GM12878 (cell line): ENCODE data around the gene TCAF1. TPM values are rescaled to one million over a fixed set of nuclear protein-coding genes. Genes with fewer than 3 reads are reported as not detected.

Experiments
- ATAC-seq: fragments of 200-7000 bp; cut with Tn5 transposase; 3 replicates; pipeline ENCODE4 v1.9.1; 2020; ENCODE audit warnings: mild to moderate bottlenecking, moderate library complexity
- BruUV-seq: library from RNA; stranded (reverse); fragments of 400-500 nt; replicated peaks from 2 replicates; lab custom pipeline; 2021; lab: Mats Ljungman, UMichigan
- CTCF ChIA-PET: fragments of 300-600 bp; sonication (Branson Sonifier 250); formaldehyde crosslinking; extraction: SDS; loops from one replicate; lab custom pipeline; 2021; ENCODE audit warnings: inconsistent platforms; lab: Yijun Ruan, JAX
- POLR2A ChIA-PET: fragments of 350-600 bp; formaldehyde crosslinking; extraction: SDS; loops from one replicate; lab custom pipeline; 2021; ENCODE audit warnings: inconsistent platforms; lab: Charles Lee
- RAD21 ChIA-PET: fragments of 300-600 bp; sonication (Branson Sonifier 250); formaldehyde crosslinking; loops from one replicate; lab custom pipeline; 2023; ENCODE audit warnings: antibody characterized with exemption; ENCODE audit not compliant: unreplicated experiment; lab: Charles Lee
- SMC1A ChIA-PET: fragments of 300-600 bp; sonication (Branson Sonifier 250); formaldehyde crosslinking; loops from one replicate; lab custom pipeline; 2023; ENCODE audit not compliant: unreplicated experiment, uncharacterized antibody; lab: Charles Lee
- DNase-seq: peaks from one replicate; pipeline ENCODE4 v3.0.0-alpha.2; 2011; ENCODE audit warnings: low read depth, low spot score
- FAIRE-seq: peaks from 3 replicates; lab custom pipeline; 2011; peaks lifted over from hg19 to GRCh38; lab: Jason Lieb, UNC
- H2AFZ ChIP-seq: 2 replicates; pipeline ENCODE4 v1.6.0; 2011; ENCODE audit warnings: low read depth, low read length, control low read depth; ENCODE audit not compliant: control insufficient read depth
- H3K27ac ChIP-seq: 2 replicates; pipeline ENCODE4 v1.5.1; 2011; ENCODE audit warnings: control low read depth; ENCODE audit not compliant: control insufficient read depth, insufficient read depth
- H3K27me3 ChIP-seq, 2 experiments: replicated peaks in 1 of 2; 2 replicates each; pipeline versions ENCODE4 v1.6.0 to v1.6.1; 2011; ENCODE audit warnings: low read length in 1 of 2; ENCODE audit not compliant: control insufficient read depth in 2 of 2, insufficient read depth in 2 of 2
- H3K36me3 ChIP-seq, 2 experiments: 2 replicates each; pipeline ENCODE4 v1.5.1; 2011; ENCODE audit warnings: low read length in 1 of 2; ENCODE audit not compliant: control insufficient read depth in 2 of 2, insufficient read depth in 2 of 2
- H3K4me1 ChIP-seq: 2 replicates; pipeline ENCODE4 v1.6.1; 2011; ENCODE audit warnings: mild to moderate bottlenecking, low read length, moderate library complexity, mixed read lengths; ENCODE audit not compliant: control insufficient read depth, insufficient read depth
- H3K4me2 ChIP-seq: 2 replicates; pipeline ENCODE4 v1.6.0; 2011; ENCODE audit warnings: control low read depth; ENCODE audit not compliant: control insufficient read depth, insufficient read depth
- H3K4me3 ChIP-seq: fragments of 200-600 bp; sonication (generic); 2 replicates; pipeline ENCODE4 v1.5.1; 2016
- H3K79me2 ChIP-seq: 2 replicates; pipeline ENCODE4 v1.6.0; 2011; ENCODE audit warnings: low read length; ENCODE audit not compliant: control insufficient read depth, insufficient read depth
- H3K9ac ChIP-seq: 2 replicates; pipeline ENCODE4 v1.8.0; 2011; ENCODE audit warnings: low read length, control low read depth, mixed read lengths; ENCODE audit not compliant: control insufficient read depth, insufficient read depth
- H3K9me3 ChIP-seq: replicated peaks from 3 replicates; pipeline ENCODE4 v1.5.1; 2011; ENCODE audit warnings: mild to moderate bottlenecking, low read length; ENCODE audit not compliant: control insufficient read depth, insufficient read depth
- H4K20me1 ChIP-seq: 2 replicates; pipeline ENCODE4 v1.6.0; 2011; ENCODE audit not compliant: control insufficient read depth, insufficient read depth
- MTA2 ChIP-seq: fragments of 450-650 bp; IDR thresholded peaks from 2 replicates; pipeline ENCODE4 v1.6.1; 2016; ENCODE audit warnings: low read depth, mild to moderate bottlenecking, moderate library complexity
- NFYA ChIP-seq: IDR thresholded peaks from 2 replicates; pipeline ENCODE4 v1.6.1; 2011; ENCODE audit warnings: low read depth, mild to moderate bottlenecking, low read length, improper control_type of control experiment, borderline replicate concordance
- POLR2AphosphoS2 ChIP-seq: IDR thresholded peaks from 2 replicates; pipeline ENCODE4 v1.6.1; 2011; ENCODE audit warnings: low read depth, mild to moderate bottlenecking, low read length, improper control_type of control experiment, moderate library complexity
- RCOR1 ChIP-seq: conservative IDR thresholded peaks from 2 replicates; pipeline ENCODE4 v1.6.1; 2012; ENCODE audit warnings: low read depth, low read length, improper control_type of control experiment
- RELA ChIP-seq: fragments of 450-650 bp; IDR thresholded peaks from 2 replicates; pipeline ENCODE4 v1.8.0; 2014; ENCODE audit warnings: borderline replicate concordance; ENCODE audit not compliant: partially characterized antibody
- SIN3A ChIP-seq: IDR thresholded peaks from 2 replicates; pipeline ENCODE4 v1.6.1; 2012; ENCODE audit warnings: low read depth, low read length, improper control_type of control experiment
- SMAD5 ChIP-seq: IDR thresholded peaks from 2 replicates; pipeline ENCODE4 v1.6.1; 2016; ENCODE audit warnings: antibody characterized with exemption, low read depth
- SRF ChIP-seq, 2 experiments: IDR thresholded peaks; 2 replicates each; pipeline ENCODE4 v1.6.1; 2011; ENCODE audit warnings: low read depth in 2 of 2, low read length in 2 of 2, mild to moderate bottlenecking in 1 of 2, moderate library complexity in 1 of 2
- WGBS: methylation state at CpG from one replicate; pipeline ENCODE4 v1.1.6; 2016; ENCODE audit warnings: low lambda C conversion rate; ENCODE audit not compliant: insufficient replicate concordance, insufficient coverage; ENCODE audit errors: missing lambda C conversion rate; 5-methylcytosine and 5-hydroxymethylcytosine counted together
- in situ Hi-C: fragments of 300-500 bp; cut with MboI; formaldehyde crosslinking; loops from 9 replicates; pipeline ENCODE4 v1.14.3; 2018; ENCODE audit warnings: mixed read lengths
- intact Hi-C: fragments of 100-400 bp; cut with micrococcal nuclease; formaldehyde crosslinking; loops from one replicate; pipeline ENCODE4 v1.14.2; 2022; ENCODE audit not compliant: unreplicated experiment
- polyA plus RNA-seq, 11 experiments: library from polyadenylated mRNA; depleted of rRNA in 4 of 11; unstranded in 6 of 11; stranded (reverse) in 5 of 11; fragments of >200 nt; fragmentation: Nextera tagmentation in 4 of 11; fragmentation: Illumina TruSeq in 1 of 11; extraction: Ambion mirVana in 4 of 11; extraction: Trizol in 1 of 11; gene quantifications; 1 replicate in 1 of 11; 2 replicates in 10 of 11; pipeline versions ENCODE4 v1.2.1 to v1.2.3, GENCODE V29; 2011 to 2016; ENCODE audit warnings: inconsistent platforms in 2 of 11, missing spikeins in 2 of 11, low read depth in 1 of 11
- total RNA-seq, 4 experiments: library from RNA; depleted of rRNA in 3 of 4; stranded (reverse); fragments of >200 nt in 3 of 4; fragmentation: Illumina TruSeq in 1 of 4; extraction: Trizol in 1 of 4; gene quantifications; 2 replicates each; pipeline versions ENCODE4 v1.2.1 to v1.2.3, GENCODE V29; 2013 to 2021
- TF ChIP-seq, protein P1 (sequence below): fragments of 450-650 bp; IDR thresholded peaks from 2 replicates; pipeline ENCODE4 v1.6.1; 2017; ENCODE audit warnings: mild to moderate bottlenecking, moderate library complexity
- TF ChIP-seq, protein P2 (sequence below): IDR thresholded peaks from 2 replicates; pipeline ENCODE4 v1.6.1; 2012; ENCODE audit warnings: low read length, inconsistent platforms
- TF ChIP-seq, protein P3 (sequence below): fragments of 450-650 bp; IDR thresholded peaks from 2 replicates; pipeline ENCODE4 v1.6.1; 2018; ENCODE audit warnings: mild to moderate bottlenecking, low read depth, moderate library complexity; ENCODE audit not compliant: partially characterized antibody

The TCAF1 gene
- total and polyA plus RNA-seq, 10 of the 15 experiments (the other 5 are each of a cell fraction or from before 2014, with no cell fraction given) = 2.2 to 16.3 (median 8.0) TPM

DNA sequence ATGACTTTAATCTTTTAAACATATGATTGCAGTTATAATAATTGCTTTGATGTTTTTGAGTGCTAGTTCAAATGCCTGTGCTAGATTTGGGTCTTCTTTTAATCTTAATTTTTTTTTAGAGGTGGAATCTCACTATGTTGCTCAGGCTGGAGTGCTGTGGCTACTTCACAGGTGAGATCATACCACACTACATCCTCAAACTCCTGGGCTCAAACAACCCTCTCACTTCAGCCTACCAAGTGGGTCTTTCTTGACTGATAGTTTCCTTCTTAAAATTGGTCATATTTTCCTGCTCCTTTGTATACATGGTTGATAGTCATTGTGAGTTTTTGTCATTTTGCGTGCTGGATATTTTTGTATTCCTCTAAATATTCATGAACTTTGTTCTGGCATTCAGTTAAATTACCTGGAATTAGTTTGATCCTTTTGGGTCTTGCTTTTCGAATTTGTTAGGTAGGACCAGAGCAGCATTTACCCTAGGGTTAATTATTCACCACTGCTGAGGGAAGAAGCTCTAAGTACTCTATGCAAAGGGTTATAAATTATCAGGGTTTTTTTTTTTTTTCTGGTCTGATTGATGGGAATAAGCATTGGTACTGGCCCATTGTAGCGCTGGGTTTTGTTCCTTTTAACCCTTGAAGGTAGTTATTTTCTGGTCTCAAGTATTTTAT, 12.1 kb upstream of the TCAF1 start:
- no peak for FAIRE-seq
- DNase-seq = no peak
- no peaks in the 10 kb centered on the region for H3K36me3 ChIP-seq
- no peak overlapping the region for H3K4me3 ChIP-seq
- intact Hi-C loops = no loop called here
- no peak overlapping the region for H2AFZ ChIP-seq
- no peak for ATAC-seq
- H3K4me1 ChIP-seq = no peaks in the 10 kb centered on the region
- no peaks in the 10 kb centered on the region for H3K27me3 ChIP-seq
- no peaks in the 10 kb centered on the region for H3K79me2 ChIP-seq
- no peak overlapping the region for H3K27ac ChIP-seq
- no TSS peak for BruUV-seq
- no peak overlapping the region for H3K9ac ChIP-seq
- no peak overlapping the region for H3K4me2 ChIP-seq
- SMC1A ChIA-PET = no interaction called here
- CTCF ChIA-PET = no interaction called here
- no peaks in the 10 kb centered on the region for H4K20me1 ChIP-seq
- TF ChIP-seq, protein P1, sequence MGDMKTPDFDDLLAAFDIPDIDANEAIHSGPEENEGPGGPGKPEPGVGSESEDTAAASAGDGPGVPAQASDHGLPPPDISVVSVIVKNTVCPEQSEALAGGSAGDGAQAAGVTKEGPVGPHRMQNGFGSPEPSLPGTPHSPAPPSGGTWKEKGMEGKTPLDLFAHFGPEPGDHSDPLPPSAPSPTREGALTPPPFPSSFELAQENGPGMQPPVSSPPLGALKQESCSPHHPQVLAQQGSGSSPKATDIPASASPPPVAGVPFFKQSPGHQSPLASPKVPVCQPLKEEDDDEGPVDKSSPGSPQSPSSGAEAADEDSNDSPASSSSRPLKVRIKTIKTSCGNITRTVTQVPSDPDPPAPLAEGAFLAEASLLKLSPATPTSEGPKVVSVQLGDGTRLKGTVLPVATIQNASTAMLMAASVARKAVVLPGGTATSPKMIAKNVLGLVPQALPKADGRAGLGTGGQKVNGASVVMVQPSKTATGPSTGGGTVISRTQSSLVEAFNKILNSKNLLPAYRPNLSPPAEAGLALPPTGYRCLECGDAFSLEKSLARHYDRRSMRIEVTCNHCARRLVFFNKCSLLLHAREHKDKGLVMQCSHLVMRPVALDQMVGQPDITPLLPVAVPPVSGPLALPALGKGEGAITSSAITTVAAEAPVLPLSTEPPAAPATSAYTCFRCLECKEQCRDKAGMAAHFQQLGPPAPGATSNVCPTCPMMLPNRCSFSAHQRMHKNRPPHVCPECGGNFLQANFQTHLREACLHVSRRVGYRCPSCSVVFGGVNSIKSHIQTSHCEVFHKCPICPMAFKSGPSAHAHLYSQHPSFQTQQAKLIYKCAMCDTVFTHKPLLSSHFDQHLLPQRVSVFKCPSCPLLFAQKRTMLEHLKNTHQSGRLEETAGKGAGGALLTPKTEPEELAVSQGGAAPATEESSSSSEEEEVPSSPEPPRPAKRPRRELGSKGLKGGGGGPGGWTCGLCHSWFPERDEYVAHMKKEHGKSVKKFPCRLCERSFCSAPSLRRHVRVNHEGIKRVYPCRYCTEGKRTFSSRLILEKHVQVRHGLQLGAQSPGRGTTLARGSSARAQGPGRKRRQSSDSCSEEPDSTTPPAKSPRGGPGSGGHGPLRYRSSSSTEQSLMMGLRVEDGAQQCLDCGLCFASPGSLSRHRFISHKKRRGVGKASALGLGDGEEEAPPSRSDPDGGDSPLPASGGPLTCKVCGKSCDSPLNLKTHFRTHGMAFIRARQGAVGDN = no peak
- TF ChIP-seq SMAD5 (no peak), RCOR1 (no peak), MTA2 (no peak), SRF (IDR thresholded peaks at IDR 0.05; ENCODE audit: low read depth in 2 of 2, low read length in 2 of 2) (no peak), SIN3A (no peak), NFYA (no peak), POLR2AphosphoS2 (no peak), RELA (no peak)
- TF ChIP-seq, protein P2, sequence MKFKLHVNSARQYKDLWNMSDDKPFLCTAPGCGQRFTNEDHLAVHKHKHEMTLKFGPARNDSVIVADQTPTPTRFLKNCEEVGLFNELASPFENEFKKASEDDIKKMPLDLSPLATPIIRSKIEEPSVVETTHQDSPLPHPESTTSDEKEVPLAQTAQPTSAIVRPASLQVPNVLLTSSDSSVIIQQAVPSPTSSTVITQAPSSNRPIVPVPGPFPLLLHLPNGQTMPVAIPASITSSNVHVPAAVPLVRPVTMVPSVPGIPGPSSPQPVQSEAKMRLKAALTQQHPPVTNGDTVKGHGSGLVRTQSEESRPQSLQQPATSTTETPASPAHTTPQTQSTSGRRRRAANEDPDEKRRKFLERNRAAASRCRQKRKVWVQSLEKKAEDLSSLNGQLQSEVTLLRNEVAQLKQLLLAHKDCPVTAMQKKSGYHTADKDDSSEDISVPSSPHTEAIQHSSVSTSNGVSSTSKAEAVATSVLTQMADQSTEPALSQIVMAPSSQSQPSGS = no peak
- TF ChIP-seq, protein P3, sequence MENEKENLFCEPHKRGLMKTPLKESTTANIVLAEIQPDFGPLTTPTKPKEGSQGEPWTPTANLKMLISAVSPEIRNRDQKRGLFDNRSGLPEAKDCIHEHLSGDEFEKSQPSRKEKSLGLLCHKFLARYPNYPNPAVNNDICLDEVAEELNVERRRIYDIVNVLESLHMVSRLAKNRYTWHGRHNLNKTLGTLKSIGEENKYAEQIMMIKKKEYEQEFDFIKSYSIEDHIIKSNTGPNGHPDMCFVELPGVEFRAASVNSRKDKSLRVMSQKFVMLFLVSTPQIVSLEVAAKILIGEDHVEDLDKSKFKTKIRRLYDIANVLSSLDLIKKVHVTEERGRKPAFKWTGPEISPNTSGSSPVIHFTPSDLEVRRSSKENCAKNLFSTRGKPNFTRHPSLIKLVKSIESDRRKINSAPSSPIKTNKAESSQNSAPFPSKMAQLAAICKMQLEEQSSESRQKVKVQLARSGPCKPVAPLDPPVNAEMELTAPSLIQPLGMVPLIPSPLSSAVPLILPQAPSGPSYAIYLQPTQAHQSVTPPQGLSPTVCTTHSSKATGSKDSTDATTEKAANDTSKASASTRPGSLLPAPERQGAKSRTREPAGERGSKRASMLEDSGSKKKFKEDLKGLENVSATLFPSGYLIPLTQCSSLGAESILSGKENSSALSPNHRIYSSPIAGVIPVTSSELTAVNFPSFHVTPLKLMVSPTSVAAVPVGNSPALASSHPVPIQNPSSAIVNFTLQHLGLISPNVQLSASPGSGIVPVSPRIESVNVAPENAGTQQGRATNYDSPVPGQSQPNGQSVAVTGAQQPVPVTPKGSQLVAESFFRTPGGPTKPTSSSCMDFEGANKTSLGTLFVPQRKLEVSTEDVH = no peak
- RAD21 ChIA-PET = no interaction called here
- in situ Hi-C loops = loop anchor here (25.0 kb wide), 1 partner anchor 473 kb away; no protein-coding TSS in a partner anchor
- no peaks in the 10 kb centered on the region for H3K9me3 ChIP-seq
- WGBS = 42% methylated on average over 3 of the region's 3 CpGs
- POLR2A ChIA-PET = no interaction called here
